GM12892 (cell line): ENCODE measurements around the gene P4HTM.

Source experiments
- POLR2A ChIP-seq: IDR thresholded peaks from 2 replicates; pipeline ENCODE4 v1.6.1; 2011; ENCODE audit warnings: low read depth, low read length, control low read depth
- POLR2AphosphoS5 ChIP-seq: IDR thresholded peaks from 2 replicates; pipeline ENCODE4 v1.6.1; 2011; ENCODE audit warnings: low read depth, low read length, control low read depth

DNA sequence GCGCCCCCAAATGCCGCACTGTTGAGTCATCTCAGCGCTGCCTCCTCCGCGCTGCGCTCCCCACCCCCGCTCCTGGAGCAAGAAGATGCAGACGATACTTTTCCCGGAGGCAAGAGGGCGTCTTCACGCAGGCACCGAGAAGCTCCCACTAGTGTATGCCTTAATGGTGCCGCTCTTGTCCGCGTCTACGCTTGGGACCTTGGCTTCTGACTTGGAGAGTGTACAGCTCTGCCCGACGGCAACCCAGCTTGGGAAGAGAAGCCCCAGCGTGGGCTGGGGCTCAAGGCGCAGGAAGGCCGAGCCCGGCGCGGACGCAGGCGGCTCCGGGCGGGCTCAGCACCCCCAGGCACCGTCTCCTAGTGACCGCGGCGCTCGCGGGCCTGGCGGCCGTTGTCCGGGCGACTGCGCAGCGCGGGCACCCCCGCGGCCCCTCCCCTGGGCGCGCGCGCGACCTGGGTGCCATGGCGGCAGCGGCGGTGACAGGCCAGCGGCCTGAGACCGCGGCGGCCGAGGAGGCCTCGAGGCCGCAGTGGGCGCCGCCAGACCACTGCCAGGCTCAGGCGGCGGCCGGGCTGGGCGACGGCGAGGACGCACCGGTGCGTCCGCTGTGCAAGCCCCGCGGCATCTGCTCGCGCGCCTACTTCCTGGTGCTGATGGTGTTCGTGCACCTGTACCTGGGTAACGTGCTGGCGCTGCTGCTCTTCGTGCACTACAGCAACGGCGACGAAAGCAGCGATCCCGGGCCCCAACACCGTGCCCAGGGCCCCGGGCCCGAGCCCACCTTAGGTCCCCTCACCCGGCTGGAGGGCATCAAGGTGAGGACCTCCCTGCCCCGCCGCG is at the start of gene P4HTM:
- TF ChIP-seq POLR2A (peak; percentile 40; the same call in 1 of the 2 replicates), POLR2AphosphoS5 (0 out of 2 replicates have a peak, but pooled peaks have one; percentile 42)
